ENCODE measurements around the gene GBA3. TPM values are rescaled to one million over a fixed set of nuclear protein-coding genes. Genes with fewer than 3 reads are reported as not detected.

Gene GBA3
- polyA plus RNA-seq, 1 donor from 2014 or later, result not detected

GRCh38 chr4:22713841-22714240 lies 21.1 kb downstream of the GBA3 start:
- TF ChIP-seq EP300 (conservative IDR thresholded peaks at IDR 0.05; ENCODE audit: poor library complexity, severe bottlenecking) (no peak), MXI1 (conservative IDR thresholded peaks at IDR 0.05; ENCODE audit: poor library complexity, severe bottlenecking) (no peak), SMC3 (conservative IDR thresholded peaks at IDR 0.05; ENCODE audit: poor library complexity) (no peak), TAF1 (IDR thresholded peaks at IDR 0.05; ENCODE audit: low read depth) (no peak), CTCF (IDR thresholded peaks at IDR 0.05; ENCODE audit: poor library complexity, severe bottlenecking) (no peak), EZH2 (IDR thresholded peaks at IDR 0.05; ENCODE audit: borderline replicate concordance, insufficient read depth, low read length, poor library complexity, severe bottlenecking) (no peak), POLR2AphosphoS5 (IDR thresholded peaks at IDR 0.05) (no peak), REST (IDR thresholded peaks at IDR 0.05; ENCODE audit: borderline replicate concordance) (no peak)
- H3K79me2 ChIP-seq (replicated peaks; ENCODE audit: insufficient read depth, low read length), result no peaks in the 10 kb centered on the region
- H3K9ac ChIP-seq (ENCODE audit: low read length), result no peak overlapping the region
- H3K36me3 ChIP-seq (ENCODE audit: insufficient read depth, low read length), result no peaks in the 10 kb centered on the region
- no peak overlapping the region for H3K27ac ChIP-seq (ENCODE audit: low read length)
- no peaks in the 10 kb centered on the region for H3K27me3 ChIP-seq (ENCODE audit: insufficient read depth, low read depth, low read length)
- no peak overlapping the region for H3K4me2 ChIP-seq (ENCODE audit: low read length)
- H3K4me3 ChIP-seq (ENCODE audit: low read length), result no peak overlapping the region
- H2AFZ ChIP-seq (ENCODE audit: low read depth, low read length), result no peak overlapping the region
- no peaks in the 10 kb centered on the region for H3F3A ChIP-seq (ENCODE audit: insufficient read depth, low read length, poor library complexity, severe bottlenecking)
- H3K9me2 ChIP-seq (ENCODE audit: insufficient read depth, low read length), result no peaks in the 10 kb centered on the region
- H3K9me3 ChIP-seq (ENCODE audit: low read length), result no peaks in the 10 kb centered on the region
- no peaks in the 10 kb centered on the region for H4K20me1 ChIP-seq (ENCODE audit: insufficient read depth)

GRCh38 chr4:22719218-22719617 lies 26.5 kb downstream of the GBA3 start:
- no peak for TF ChIP-seq SMC3 (conservative IDR thresholded peaks at IDR 0.05; ENCODE audit: poor library complexity)
- no peak for TF ChIP-seq REST (IDR thresholded peaks at IDR 0.05; ENCODE audit: borderline replicate concordance)
- no peak for TF ChIP-seq EZH2 (IDR thresholded peaks at IDR 0.05; ENCODE audit: borderline replicate concordance, insufficient read depth, low read length, poor library complexity, severe bottlenecking)
- Histone ChIP-seq H3K9me2 (ENCODE audit: insufficient read depth, low read length) (no peaks in the 10 kb centered on the region), H3K36me3 (ENCODE audit: insufficient read depth, low read length) (no peaks in the 10 kb centered on the region), H3F3A (ENCODE audit: insufficient read depth, low read length, poor library complexity, severe bottlenecking) (no peaks in the 10 kb centered on the region), H3K27me3 (ENCODE audit: insufficient read depth, low read depth, low read length) (no peaks in the 10 kb centered on the region), H3K9me3 (ENCODE audit: low read length) (no peaks in the 10 kb centered on the region), H3K27ac (ENCODE audit: low read length) (no peak overlapping the region), H3K4me3 (ENCODE audit: low read length) (no peak overlapping the region), H2AFZ (ENCODE audit: low read depth, low read length) (no peak overlapping the region), H3K4me2 (ENCODE audit: low read length) (no peak overlapping the region), H4K20me1 (ENCODE audit: insufficient read depth) (no peaks in the 10 kb centered on the region), H3K79me2 (replicated peaks; ENCODE audit: insufficient read depth, low read length) (no peaks in the 10 kb centered on the region), H3K9ac (ENCODE audit: low read length) (no peak overlapping the region)
